BE2C (cell line): ENCODE results near the gene GMPR.

Source experiments
- DNase-seq: peaks from one replicate; pipeline ENCODE4 v3.0.0-alpha.2; 2020
- H3K27me3 ChIP-seq: fragments of 250-450 bp; sonication (Bioruptor Pico); 2 replicates; pipeline ENCODE4 v1.5.1; 2020; ENCODE audit warnings: mild to moderate bottlenecking
- H3K36me3 ChIP-seq: fragments of 250-450 bp; sonication (Bioruptor Pico); 2 replicates; pipeline ENCODE4 v1.5.1; 2020; ENCODE audit warnings: mild to moderate bottlenecking
- H3K4me1 ChIP-seq: fragments of 250-450 bp; sonication (Bioruptor Pico); 2 replicates; pipeline ENCODE4 v1.5.1; 2020
- H3K4me3 ChIP-seq: 2 replicates; pipeline ENCODE4 v1.5.1; 2011; ENCODE audit warnings: low read depth, low read length
- H3K9me3 ChIP-seq: fragments of 250-450 bp; sonication (Bioruptor Pico); 2 replicates; pipeline ENCODE4 v1.5.1; 2020
- CTCF ChIP-seq: IDR thresholded peaks from 2 replicates; pipeline ENCODE4 v1.5.1; 2012; ENCODE audit warnings: mild to moderate bottlenecking, low read depth, low read length

The GMPR gene

GRCh38 chr6:16274483-16274882 lies 36.1 kb downstream of the GMPR start:
- Histone ChIP-seq H3K9me3 (no peaks in the 10 kb centered on the region), H3K27me3 (no peaks in the 10 kb centered on the region), H3K4me1 (no peaks in the 10 kb centered on the region), H3K4me3 (no peak overlapping the region), H3K36me3 (no peaks in the 10 kb centered on the region)
- no peak for DNase-seq
- no peak for TF ChIP-seq CTCF

- no peaks in the 10 kb centered on the region for H3K9me3 ChIP-seq
- no peak overlapping the region for H3K4me3 ChIP-seq
- no peaks in the 10 kb centered on the region for H3K36me3 ChIP-seq
- H3K27me3 ChIP-seq = no peaks in the 10 kb centered on the region
- H3K4me1 ChIP-seq = no peaks in the 10 kb centered on the region
- no peak for TF ChIP-seq CTCF
- DNase-seq = no peak
Measured at GRCh38 chr6:16274885-16275589, 36.6 kb downstream of the GMPR start.

GRCh38 chr6:16277101-16277981 lies 39.0 kb downstream of the GMPR start:
- peak; percentile 69 for DNase-seq
- H3K36me3 ChIP-seq = no peaks in the 10 kb centered on the region
- TF ChIP-seq CTCF = peak; percentile 63
- no peaks in the 10 kb centered on the region for H3K4me1 ChIP-seq
- H3K4me3 ChIP-seq = no peak overlapping the region
- H3K9me3 ChIP-seq = no peaks in the 10 kb centered on the region
- H3K27me3 ChIP-seq = no peaks in the 10 kb centered on the region

- Histone ChIP-seq H3K36me3 (no peaks in the 10 kb centered on the region), H3K4me3 (no peak overlapping the region), H3K9me3 (no peaks in the 10 kb centered on the region), H3K4me1 (no peaks in the 10 kb centered on the region), H3K27me3 (no peaks in the 10 kb centered on the region)
- DNase-seq = no peak
- TF ChIP-seq CTCF = no peak
Measured at GRCh38 chr6:16278048-16278724, 39.8 kb downstream of the GMPR start.

GRCh38 chr6:16278750-16279149 lies 40.4 kb downstream of the GMPR start:
- Histone ChIP-seq H3K4me3 (no peak overlapping the region), H3K36me3 (no peaks in the 10 kb centered on the region), H3K4me1 (no peaks in the 10 kb centered on the region), H3K27me3 (no peaks in the 10 kb centered on the region), H3K9me3 (no peaks in the 10 kb centered on the region)
- no peak for DNase-seq
- TF ChIP-seq CTCF = no peak
